ENCODE results near the gene JAK1. TPM values are rescaled to one million over a fixed set of nuclear protein-coding genes. Genes with fewer than 3 reads are reported as not detected.

Gene JAK1
- total and polyA plus RNA-seq, 2 of the 8 experiments (the other 6 are each of a cell fraction or from before 2014, with no cell fraction given), result 7.8 to 24.5 TPM

GRCh38 chr1:64855557-64855956, 110.8 kb downstream of the JAK1 start:
- no peak overlapping the region for H2BK20ac ChIP-seq (ENCODE audit: low read length)
- H3K27me3 ChIP-seq (replicated peaks in 1 of 4; ENCODE audit: control insufficient read depth in 3 of 4, extremely low read depth in 1 of 4, insufficient read depth in 3 of 4, low read length in 3 of 4), result no peaks in the 10 kb centered on the region
- no peak overlapping the region for H2BK5ac ChIP-seq (ENCODE audit: low read depth, low read length)
- H3K4me1 ChIP-seq (replicated peaks in 1 of 4; ENCODE audit: control insufficient read depth in 3 of 4, insufficient read depth in 4 of 4, low read length in 3 of 4), result no peaks in the 10 kb centered on the region
- no peak overlapping the region for H3K4me2 ChIP-seq (ENCODE audit: insufficient read depth in 1 of 2, low read depth in 2 of 2, low read length in 2 of 2)
- H4K20me1 ChIP-seq (replicated peaks in 1 of 2; ENCODE audit: control insufficient read depth in 1 of 2, insufficient read depth in 2 of 2, low read length in 2 of 2), result peaks cover 0 to 4% of the 10 kb centered on the region in 2 experiments
- H3K9ac ChIP-seq (replicated peaks in 1 of 4; ENCODE audit: extremely low read depth in 1 of 4, low read depth in 3 of 4, low read length in 3 of 4), result no peak overlapping the region
- no peak overlapping the region for H3K14ac ChIP-seq (ENCODE audit: insufficient read length)
- no peak overlapping the region for H3K18ac ChIP-seq (ENCODE audit: extremely low read depth, low read length)
- H3K23ac ChIP-seq (ENCODE audit: insufficient read length), result no peak overlapping the region
- POLR2A ChIA-PET (ENCODE audit: partially characterized antibody), result no interaction called here
- no peak overlapping the region for H3K27ac ChIP-seq (ENCODE audit: low read depth, low read length)
- H3K4ac ChIP-seq (replicated peaks; ENCODE audit: insufficient read length, low read depth, low read length), result no peak overlapping the region
- H4K91ac ChIP-seq (replicated peaks; ENCODE audit: insufficient read length, low read length), result no peak overlapping the region
- no peak overlapping the region for H2AFZ ChIP-seq (ENCODE audit: low read length)
- no peaks in the 10 kb centered on the region for H3K23me2 ChIP-seq (ENCODE audit: low read depth, low read length)
- WGBS, 2 experiments (ENCODE audit: extremely low coverage in 1 of 2, insufficient coverage in 1 of 2, insufficient read length in 1 of 2, insufficient replicate concordance in 2 of 2, low coverage in 1 of 2, low lambda C conversion rate in 2 of 2, missing lambda C conversion rate in 1 of 2), result 78% methylated on average over 8 of the region's 8 CpGs; no CpG with 5 or more reads in 1 of the 2 experiments
- no peak overlapping the region for H2BK12ac ChIP-seq (ENCODE audit: low read depth, low read length)
- no peak for DNase-seq (ENCODE audit: low read depth in 1 of 2, low spot score in 2 of 2)
- no peaks in the 10 kb centered on the region for H3K79me1 ChIP-seq (ENCODE audit: low read depth, low read length)
- no peaks in the 10 kb centered on the region for H3K79me2 ChIP-seq (ENCODE audit: control insufficient read depth in 1 of 2, insufficient read depth in 2 of 2, low read length in 2 of 2)
- H4K8ac ChIP-seq (ENCODE audit: extremely low read depth, insufficient read depth, low read length), result no peak overlapping the region
- H3K4me3 ChIP-seq (ENCODE audit: extremely low read depth in 1 of 4, insufficient read depth in 2 of 4, low read depth in 3 of 4, low read length in 4 of 4), result no peak overlapping the region
- no peak overlapping the region for H2AK5ac ChIP-seq (ENCODE audit: low read depth, low read length)
- CTCF ChIA-PET (ENCODE audit: partially characterized antibody), result no interaction called here
- FAIRE-seq, result no peak
- no peaks in the 10 kb centered on the region for H3K9me3 ChIP-seq (ENCODE audit: insufficient read depth in 2 of 2, low read depth in 1 of 2, low read length in 1 of 2)
- H3K56ac ChIP-seq (replicated peaks; ENCODE audit: insufficient read length, low read depth, low read length), result no peak overlapping the region
- H3K36me3 ChIP-seq (ENCODE audit: control insufficient read depth in 2 of 4, insufficient read depth in 4 of 4, low read length in 3 of 4), result no peaks in the 10 kb centered on the region; a peak in 2 of 8 replicates
- H2BK120ac ChIP-seq (replicated peaks; ENCODE audit: low read depth, low read length), result no peak overlapping the region
- no peak overlapping the region for H4K5ac ChIP-seq (ENCODE audit: insufficient read length, low read depth, low read length)
- H2BK15ac ChIP-seq (ENCODE audit: low read length), result no peak overlapping the region
- TF ChIP-seq SUZ12 (IDR thresholded peaks at IDR 0.05; ENCODE audit: low read length) (no peak), GABPA (IDR thresholded peaks at IDR 0.05; ENCODE audit: borderline replicate concordance, insufficient read depth, low read length) (no peak), RNF2 (IDR thresholded peaks at IDR 0.05; ENCODE audit: borderline replicate concordance, low read depth, low read length, missing control alignments, poor library complexity, severe bottlenecking) (no peak), E2F6 (IDR thresholded peaks at IDR 0.05) (no peak), PHF8 (conservative IDR thresholded peaks at IDR 0.05; ENCODE audit: low read depth, low read length) (no peak), KDM5A (IDR thresholded peaks at IDR 0.05; ENCODE audit: low read length) (no peak), EZH2 (IDR thresholded peaks at IDR 0.05; ENCODE audit: low read depth, low read length, severe bottlenecking) (no peak)
- TF ChIP-seq, protein P1, sequence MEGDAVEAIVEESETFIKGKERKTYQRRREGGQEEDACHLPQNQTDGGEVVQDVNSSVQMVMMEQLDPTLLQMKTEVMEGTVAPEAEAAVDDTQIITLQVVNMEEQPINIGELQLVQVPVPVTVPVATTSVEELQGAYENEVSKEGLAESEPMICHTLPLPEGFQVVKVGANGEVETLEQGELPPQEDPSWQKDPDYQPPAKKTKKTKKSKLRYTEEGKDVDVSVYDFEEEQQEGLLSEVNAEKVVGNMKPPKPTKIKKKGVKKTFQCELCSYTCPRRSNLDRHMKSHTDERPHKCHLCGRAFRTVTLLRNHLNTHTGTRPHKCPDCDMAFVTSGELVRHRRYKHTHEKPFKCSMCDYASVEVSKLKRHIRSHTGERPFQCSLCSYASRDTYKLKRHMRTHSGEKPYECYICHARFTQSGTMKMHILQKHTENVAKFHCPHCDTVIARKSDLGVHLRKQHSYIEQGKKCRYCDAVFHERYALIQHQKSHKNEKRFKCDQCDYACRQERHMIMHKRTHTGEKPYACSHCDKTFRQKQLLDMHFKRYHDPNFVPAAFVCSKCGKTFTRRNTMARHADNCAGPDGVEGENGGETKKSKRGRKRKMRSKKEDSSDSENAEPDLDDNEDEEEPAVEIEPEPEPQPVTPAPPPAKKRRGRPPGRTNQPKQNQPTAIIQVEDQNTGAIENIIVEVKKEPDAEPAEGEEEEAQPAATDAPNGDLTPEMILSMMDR (IDR thresholded peaks at IDR 0.05; ENCODE audit: control extremely low read depth in 1 of 3, insufficient read depth in 1 of 3, low read depth in 1 of 3, low read length in 3 of 3), result no peak

Measured in H1 (cell line).